ENCODE data around the gene FOXD4L1. TPM values are rescaled to one million over a fixed set of nuclear protein-coding genes. Genes with fewer than 3 reads are reported as not detected.
"Not testable (repeated sequence)": the region's sequence is repeated elsewhere in the genome, so short reads cannot be mapped to it uniquely, and the experiment has no call there.

The FOXD4L1 gene
- total RNA-seq, 2 experiments from 2014 or later, result 0.10 TPM; not detected in 1

DNA sequence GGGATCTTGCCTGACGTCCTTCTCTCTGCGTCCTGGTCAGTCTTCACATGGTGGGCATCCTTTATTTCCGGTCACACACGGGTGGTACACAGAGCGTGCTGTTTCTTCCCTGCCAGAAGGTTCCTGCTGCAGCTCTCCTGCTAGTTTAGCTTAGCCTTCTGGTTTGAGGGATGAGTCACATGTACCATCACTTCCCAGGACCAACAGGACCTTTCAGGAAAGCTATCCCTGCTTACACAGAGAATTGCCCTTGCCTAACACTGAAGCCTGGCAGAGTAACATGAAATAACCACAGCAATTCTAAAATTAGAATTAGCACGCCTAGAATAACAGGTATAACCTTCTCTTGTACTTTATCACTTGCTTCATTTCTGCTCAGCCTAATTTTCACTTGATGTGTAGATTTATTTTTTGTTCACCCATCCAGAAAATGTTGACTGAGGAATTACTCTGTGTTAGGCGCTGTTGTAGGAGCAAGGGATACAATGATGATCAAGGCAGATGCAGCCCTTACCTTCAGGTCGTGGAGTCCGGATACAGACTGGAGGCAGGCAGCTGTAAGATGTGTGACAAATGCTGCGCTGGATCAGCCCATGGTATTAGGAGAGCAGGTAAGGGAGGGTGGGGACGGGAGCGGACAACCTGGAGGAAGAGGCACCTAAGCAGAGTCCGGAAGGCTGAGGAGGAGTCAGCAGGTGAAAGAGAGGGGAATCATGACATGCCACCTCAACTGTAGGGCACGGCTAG, 9.1 kb downstream of the FOXD4L1 start:
- H3K27me3 Mint-ChIP-seq (ENCODE audit: low read depth), result peaks cover 18% of the 10 kb centered on the region
- H3K4me3 Mint-ChIP-seq; H3K9me3 Mint-ChIP-seq; CTCF ChIA-PET; intact Hi-C loops (cut with micrococcal nuclease); H3K27ac Mint-ChIP-seq; H3K36me3 Mint-ChIP-seq (ENCODE audit: low read depth); H3K4me1 Mint-ChIP-seq (ENCODE audit: low read depth): not testable (repeated sequence)
- DNase-seq, result peak; percentile 8

GRCh38 chr2:113508187-113508586, 9.7 kb downstream of the FOXD4L1 start:
- CTCF ChIA-PET; DNase-seq; H3K36me3 Mint-ChIP-seq (ENCODE audit: low read depth); H3K4me1 Mint-ChIP-seq (ENCODE audit: low read depth); H3K9me3 Mint-ChIP-seq; intact Hi-C loops (cut with micrococcal nuclease); H3K27ac Mint-ChIP-seq; H3K4me3 Mint-ChIP-seq: not testable (repeated sequence)
- H3K27me3 Mint-ChIP-seq (ENCODE audit: low read depth), result peaks cover 14% of the 10 kb centered on the region

DNA sequence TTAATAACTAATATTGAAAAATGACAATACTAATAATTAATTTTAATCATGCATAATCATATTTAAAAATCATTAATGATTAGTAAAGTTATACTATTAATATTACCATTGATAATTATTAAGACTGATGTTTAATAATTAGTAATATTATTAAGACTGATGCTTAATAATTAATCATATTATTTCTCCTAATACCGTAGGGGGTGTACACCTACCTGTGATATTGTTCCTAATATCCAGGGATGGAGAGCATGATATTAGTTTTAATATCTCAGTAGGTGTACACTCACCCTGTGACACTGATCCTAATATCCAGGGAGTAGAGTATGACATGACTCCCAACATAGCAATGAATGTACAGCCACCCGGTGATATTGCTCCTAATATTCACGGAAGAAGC, 12.4 kb downstream of the FOXD4L1 start:
- intact Hi-C loops (cut with micrococcal nuclease); H3K9me3 Mint-ChIP-seq: not testable (repeated sequence)

GRCh38 chr2:113511859-113512258, 13.4 kb downstream of the FOXD4L1 start:
- intact Hi-C loops (cut with micrococcal nuclease); H3K4me1 Mint-ChIP-seq (ENCODE audit: low read depth); H3K9me3 Mint-ChIP-seq; H3K4me3 Mint-ChIP-seq; DNase-seq; H3K27ac Mint-ChIP-seq; H3K27me3 Mint-ChIP-seq (ENCODE audit: low read depth); CTCF ChIA-PET; H3K36me3 Mint-ChIP-seq (ENCODE audit: low read depth): not testable (repeated sequence)

More for the DNA sequence above, 12.4 kb downstream of the FOXD4L1 start:
- H3K36me3 Mint-ChIP-seq (ENCODE audit: low read depth); H3K4me1 Mint-ChIP-seq (ENCODE audit: low read depth); H3K27ac Mint-ChIP-seq; CTCF ChIA-PET; DNase-seq; H3K4me3 Mint-ChIP-seq; H3K27me3 Mint-ChIP-seq (ENCODE audit: low read depth): not testable (repeated sequence)

DNA sequence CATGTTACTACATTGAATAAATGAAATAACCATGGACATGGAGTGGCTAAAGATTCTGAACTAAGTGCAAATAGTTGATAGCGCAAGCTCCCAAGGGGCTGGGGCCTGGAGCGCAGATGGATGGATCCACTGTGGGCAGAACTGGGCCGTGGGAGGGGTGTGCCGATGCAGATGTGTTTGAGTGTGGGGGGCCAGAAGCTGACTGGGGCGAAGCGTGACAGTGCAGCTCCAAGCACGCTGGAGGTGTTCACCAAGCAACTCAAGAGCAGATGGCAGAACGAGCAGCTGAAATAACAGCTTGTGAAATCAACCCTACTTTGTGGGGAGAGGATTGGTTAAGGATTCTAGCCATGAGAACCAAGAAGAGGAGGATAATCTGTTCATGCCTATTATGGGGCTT, 17.0 kb downstream of the FOXD4L1 start:
- CTCF ChIA-PET; H3K27ac Mint-ChIP-seq; H3K9me3 Mint-ChIP-seq; H3K36me3 Mint-ChIP-seq (ENCODE audit: low read depth); H3K4me1 Mint-ChIP-seq (ENCODE audit: low read depth); DNase-seq; H3K4me3 Mint-ChIP-seq; H3K27me3 Mint-ChIP-seq (ENCODE audit: low read depth); intact Hi-C loops (cut with micrococcal nuclease): not testable (repeated sequence)

- H3K9me3 Mint-ChIP-seq; intact Hi-C loops (cut with micrococcal nuclease); CTCF ChIA-PET; DNase-seq; H3K27ac Mint-ChIP-seq; H3K27me3 Mint-ChIP-seq (ENCODE audit: low read depth); H3K36me3 Mint-ChIP-seq (ENCODE audit: low read depth); H3K4me1 Mint-ChIP-seq (ENCODE audit: low read depth); H3K4me3 Mint-ChIP-seq: not testable (repeated sequence)
Measured at GRCh38 chr2:113515995-113516394, 17.5 kb downstream of the FOXD4L1 start.

- CTCF ChIA-PET; H3K4me3 Mint-ChIP-seq; H3K27ac Mint-ChIP-seq; DNase-seq; intact Hi-C loops (cut with micrococcal nuclease); H3K27me3 Mint-ChIP-seq (ENCODE audit: low read depth); H3K36me3 Mint-ChIP-seq (ENCODE audit: low read depth); H3K9me3 Mint-ChIP-seq; H3K4me1 Mint-ChIP-seq (ENCODE audit: low read depth): not testable (repeated sequence)
Measured at GRCh38 chr2:113517025-113517424, 18.6 kb downstream of the FOXD4L1 start.

DNA sequence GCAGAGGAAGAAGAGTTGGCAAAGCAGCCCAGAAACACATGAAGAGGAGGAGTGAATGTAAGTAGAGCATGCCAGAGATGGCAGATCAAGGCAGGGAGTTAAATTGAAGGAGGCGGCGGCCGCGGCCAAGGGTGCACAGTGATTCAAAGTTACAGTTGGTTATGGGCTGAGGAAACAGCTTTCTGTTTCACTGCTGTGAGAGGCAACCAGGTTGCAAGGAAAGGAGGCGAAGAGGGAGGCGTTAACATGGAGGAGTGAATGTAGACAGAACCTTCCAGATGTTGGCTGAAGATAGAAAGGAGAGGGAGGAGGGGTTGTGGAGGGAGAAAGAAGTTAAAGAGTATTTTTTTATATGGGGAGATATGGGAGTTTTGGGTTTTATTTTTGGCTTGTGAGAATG, 22.4 kb downstream of the FOXD4L1 start:
- DNase-seq; H3K4me1 Mint-ChIP-seq (ENCODE audit: low read depth); H3K36me3 Mint-ChIP-seq (ENCODE audit: low read depth); H3K9me3 Mint-ChIP-seq; CTCF ChIA-PET; H3K27me3 Mint-ChIP-seq (ENCODE audit: low read depth); H3K4me3 Mint-ChIP-seq; H3K27ac Mint-ChIP-seq; intact Hi-C loops (cut with micrococcal nuclease): not testable (repeated sequence)

DNA sequence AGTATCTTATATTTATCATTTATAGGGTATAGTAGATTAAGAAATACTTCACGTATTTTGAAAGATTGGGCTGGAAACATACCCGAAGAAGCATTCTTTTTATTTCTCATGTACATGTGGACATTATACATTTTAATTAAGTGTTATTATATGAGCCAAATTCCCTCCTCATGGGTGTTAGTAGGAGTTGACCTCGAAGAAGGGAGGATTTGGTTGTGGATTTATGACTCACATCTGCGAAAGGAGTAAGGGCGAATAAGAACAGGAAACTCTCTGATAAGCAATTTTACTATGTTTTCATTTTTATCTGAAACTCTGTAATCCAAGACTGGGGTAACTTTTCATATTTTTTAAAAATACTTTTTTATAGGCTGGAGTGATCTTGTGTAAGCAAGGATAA, 23.0 kb downstream of the FOXD4L1 start:
- H3K27me3 Mint-ChIP-seq (ENCODE audit: low read depth); CTCF ChIA-PET; H3K4me1 Mint-ChIP-seq (ENCODE audit: low read depth); H3K9me3 Mint-ChIP-seq; H3K4me3 Mint-ChIP-seq; DNase-seq; intact Hi-C loops (cut with micrococcal nuclease); H3K27ac Mint-ChIP-seq; H3K36me3 Mint-ChIP-seq (ENCODE audit: low read depth): not testable (repeated sequence)

GRCh38 chr2:113524986-113525385, 26.5 kb downstream of the FOXD4L1 start:
- intact Hi-C loops (cut with micrococcal nuclease); H3K36me3 Mint-ChIP-seq (ENCODE audit: low read depth); H3K9me3 Mint-ChIP-seq; H3K27ac Mint-ChIP-seq; H3K4me1 Mint-ChIP-seq (ENCODE audit: low read depth); H3K4me3 Mint-ChIP-seq; H3K27me3 Mint-ChIP-seq (ENCODE audit: low read depth); DNase-seq; CTCF ChIA-PET: not testable (repeated sequence)

DNA sequence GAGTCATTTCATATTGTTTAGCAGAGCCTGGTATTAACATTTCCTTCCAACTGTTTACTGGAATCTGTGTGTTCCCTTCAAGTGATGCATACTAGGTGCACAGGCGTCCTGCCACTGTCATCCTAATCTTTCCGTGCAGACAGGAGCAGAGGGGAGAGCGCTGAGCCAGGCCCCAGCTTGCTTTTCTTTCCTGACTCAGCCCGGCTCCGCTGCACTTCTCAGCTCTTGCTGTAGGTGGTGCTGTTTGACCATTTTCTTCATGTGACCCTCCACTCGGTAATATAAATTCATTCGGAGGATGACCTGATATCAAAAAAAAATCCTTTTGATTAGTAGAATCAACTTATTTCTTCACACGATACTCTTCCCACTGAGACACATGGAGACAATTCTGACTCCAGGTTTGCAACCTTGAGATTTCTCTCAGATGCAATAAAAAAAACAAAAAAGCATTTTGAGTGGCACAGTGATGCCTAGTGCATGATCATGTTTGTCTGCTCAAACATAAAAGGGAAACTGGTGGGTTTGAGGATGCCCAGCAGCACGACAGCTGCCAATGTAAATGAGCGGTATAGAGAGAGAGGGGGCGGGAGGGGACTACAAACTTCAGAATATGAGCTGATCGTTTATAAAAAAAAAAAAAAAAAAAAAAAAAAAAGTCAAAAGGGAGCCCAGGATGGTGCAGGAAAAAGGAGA, 29.0 kb downstream of the FOXD4L1 start:
- H3K4me1 Mint-ChIP-seq (ENCODE audit: low read depth); H3K27me3 Mint-ChIP-seq (ENCODE audit: low read depth); H3K4me3 Mint-ChIP-seq; H3K36me3 Mint-ChIP-seq (ENCODE audit: low read depth); H3K9me3 Mint-ChIP-seq; DNase-seq; intact Hi-C loops (cut with micrococcal nuclease); H3K27ac Mint-ChIP-seq: not testable (repeated sequence)
- CTCF ChIA-PET, result interaction anchor here (0.7 to 1.8 kb wide), 2 partner anchors 189 to 258 kb away, joined by 5 read pairs; no protein-coding TSS in a partner anchor

GRCh38 chr2:113528126-113528525, 29.7 kb downstream of the FOXD4L1 start:
- not testable (repeated sequence) for H3K9me3 Mint-ChIP-seq, H3K4me3 Mint-ChIP-seq

GRCh38 chr2:113528904-113529303, 30.4 kb downstream of the FOXD4L1 start:
- H3K4me1 Mint-ChIP-seq (ENCODE audit: low read depth); H3K9me3 Mint-ChIP-seq; H3K27me3 Mint-ChIP-seq (ENCODE audit: low read depth); H3K36me3 Mint-ChIP-seq (ENCODE audit: low read depth); DNase-seq; intact Hi-C loops (cut with micrococcal nuclease); H3K27ac Mint-ChIP-seq; H3K4me3 Mint-ChIP-seq: not testable (repeated sequence)
- CTCF ChIA-PET, result interaction anchor here (1.8 kb wide), 1 partner anchor 188 kb away, joined by 5 read pairs; no protein-coding TSS in a partner anchor

More at GRCh38 chr2:113528126-113528525, 29.7 kb downstream of the FOXD4L1 start:
- CTCF ChIA-PET, result interaction anchor here (0.7 to 1.8 kb wide), 2 partner anchors 189 to 258 kb away, joined by 5 read pairs; no protein-coding TSS in a partner anchor
- intact Hi-C loops (cut with micrococcal nuclease); H3K27ac Mint-ChIP-seq; DNase-seq; H3K27me3 Mint-ChIP-seq (ENCODE audit: low read depth); H3K4me1 Mint-ChIP-seq (ENCODE audit: low read depth); H3K36me3 Mint-ChIP-seq (ENCODE audit: low read depth): not testable (repeated sequence)

Data from activated naive CD4-positive, alpha-beta T cell treated with anti-CD3 and anti-CD28 coated beads for 36 hours (primary cell).